ENCODE data around the gene CCDC61.
A peak's percentile ranks its signal among the peaks of the same experiment; 100 is the strongest.

Gene CCDC61

GRCh38 chr19:45973553-45974338 is 21.5 kb upstream of the CCDC61 start, which contains the start of gene NOVA2:
TSS of gene NOVA2 (minus strand) at chr19:45973865. CDS start at chr19:45973351, 514 bp downstream.
- DNase-seq: no peak

GRCh38 chr19:45975306-45976070 is 19.8 kb upstream of the CCDC61 start:
- no peak for DNase-seq

GRCh38 chr19:45976178-45976577 is 19.1 kb upstream of the CCDC61 start:
- no peak for DNase-seq

DNA sequence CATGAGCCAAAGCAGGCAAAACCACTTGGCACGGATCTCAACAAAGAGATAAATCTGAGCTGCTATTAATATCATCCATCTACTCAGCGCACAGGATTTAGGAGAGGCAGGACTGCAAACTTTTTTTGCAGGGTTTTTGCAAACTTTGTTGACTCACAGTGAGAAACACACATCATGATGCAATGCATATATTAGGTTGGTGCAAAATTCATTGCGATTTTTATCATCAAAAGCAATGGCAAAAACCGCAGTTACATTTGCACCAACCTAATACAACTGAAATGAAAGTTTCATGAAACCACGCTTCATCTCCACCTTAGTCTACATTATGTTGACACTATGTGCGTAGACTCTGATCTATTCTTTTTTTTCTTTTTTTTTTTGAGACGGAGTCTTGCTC is 17.1 kb upstream of the CCDC61 start:
- no peak for DNase-seq

DNA sequence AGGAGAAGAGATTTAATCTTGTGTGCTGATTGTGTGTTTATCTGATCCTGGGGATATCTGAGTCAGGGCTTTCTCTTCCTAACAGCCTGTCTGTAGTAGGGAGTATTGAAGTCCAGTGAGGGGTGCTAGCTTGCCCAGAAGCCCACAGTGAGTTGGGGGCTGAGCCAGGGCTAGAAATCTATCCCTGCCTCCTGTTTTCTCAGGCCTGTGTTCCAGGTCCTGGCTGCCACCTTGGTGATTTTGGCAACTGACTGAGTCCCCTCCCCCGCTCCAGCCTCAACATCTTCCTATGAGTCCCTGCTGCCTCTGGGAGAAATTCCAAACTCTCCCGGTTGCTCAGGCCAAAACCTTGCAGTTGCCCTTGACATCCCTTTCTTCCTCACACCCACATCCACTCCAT is 13.9 kb upstream of the CCDC61 start:
- DNase-seq: no peak

GRCh38 chr19:45985321-45985720 is 9.9 kb upstream of the CCDC61 start:
- DNase-seq: no peak

DNA sequence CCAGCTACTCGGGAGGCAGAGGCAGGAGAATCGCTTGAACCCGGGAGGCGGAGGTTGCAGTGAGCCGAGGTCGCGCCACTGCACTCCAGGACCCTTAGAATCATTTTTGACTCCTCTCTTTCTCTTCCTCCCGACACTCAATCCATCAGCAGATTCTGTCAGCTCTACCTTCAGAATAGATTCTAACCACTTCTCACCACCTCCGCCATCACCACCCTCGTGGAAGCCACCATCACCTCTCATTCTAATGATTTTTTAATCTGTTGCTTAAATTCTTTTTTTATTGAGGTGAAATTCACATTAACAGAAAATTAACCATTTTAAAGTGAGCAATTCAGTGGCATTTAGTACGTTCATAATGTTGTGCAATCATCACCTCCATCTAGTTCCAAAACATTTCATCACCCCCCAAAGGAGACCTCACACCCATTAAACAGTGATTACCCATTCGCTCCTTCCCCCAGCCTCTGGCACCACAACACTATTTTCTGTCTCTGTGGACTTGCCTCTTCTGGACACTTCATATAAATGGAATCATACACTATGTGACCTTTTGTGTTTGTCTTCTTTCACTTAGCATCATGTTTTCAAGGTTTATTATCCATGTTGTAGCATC is 5.0 kb upstream of the CCDC61 start:
- no peak for DNase-seq

GRCh38 chr19:45994456-45994997 is 740 bp upstream of the CCDC61 start:
- no peak for DNase-seq

GRCh38 chr19:45995715-45996385 is 583 bp downstream of the CCDC61 start:
- no peak for DNase-seq

DNA sequence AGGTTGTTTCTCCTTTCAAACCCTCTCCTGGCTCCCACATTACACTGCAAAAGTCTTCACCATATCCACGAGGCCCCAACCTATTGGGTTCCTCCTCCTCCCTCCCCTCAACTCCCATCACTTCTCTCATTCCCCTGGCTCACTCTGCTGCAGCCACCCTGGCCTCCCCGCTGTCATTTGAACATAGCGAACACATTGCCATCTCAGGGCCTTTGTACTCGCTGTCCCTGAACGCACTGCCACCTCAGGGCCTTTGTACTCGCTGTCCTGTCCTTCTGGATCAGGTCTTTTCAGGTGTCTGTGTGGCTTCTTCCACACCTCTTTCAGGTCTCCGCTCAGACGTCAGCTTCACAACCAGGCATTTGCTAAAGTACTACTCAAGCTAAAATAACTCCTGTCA is 1.7 kb downstream of the CCDC61 start:
- no peak for DNase-seq

- DNase-seq: no peak
These were observed 3.6 kb downstream of the CCDC61 start for GRCh38 chr19:45998834-45999233.

GRCh38 chr19:45999653-46000121 is 4.4 kb downstream of the CCDC61 start:
- no peak for DNase-seq

- DNase-seq: peak; percentile 71
These were observed 5.4 kb downstream of the CCDC61 start for GRCh38 chr19:46000491-46001246.

- no peak for DNase-seq
These were observed 7.5 kb downstream of the CCDC61 start for GRCh38 chr19:46002678-46003275.

DNA sequence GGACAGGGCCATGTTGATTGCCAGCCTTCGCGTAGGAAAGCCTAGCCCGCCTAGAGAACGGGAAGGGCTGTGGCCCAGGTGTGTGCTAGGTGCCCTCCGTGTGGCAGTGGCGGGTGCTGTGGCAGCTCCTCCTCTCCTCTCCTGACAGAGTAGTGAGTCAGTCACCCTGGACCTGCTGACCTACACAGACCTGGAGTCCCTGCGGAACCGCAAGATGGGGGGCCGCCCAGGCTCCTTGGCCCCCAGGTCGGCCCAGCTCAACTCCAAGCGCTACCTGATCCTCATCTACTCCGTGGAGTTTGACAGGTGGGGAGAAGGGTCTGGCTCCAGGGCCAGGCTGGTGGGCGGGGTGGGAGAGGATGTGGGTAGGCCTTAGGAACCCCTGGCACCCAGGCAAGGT is 11.1 kb downstream of the CCDC61 start:
- DNase-seq: no peak

GRCh38 chr19:46009530-46010510 is 14.6 kb downstream of the CCDC61 start:
- peak; percentile 42 for DNase-seq

DNA sequence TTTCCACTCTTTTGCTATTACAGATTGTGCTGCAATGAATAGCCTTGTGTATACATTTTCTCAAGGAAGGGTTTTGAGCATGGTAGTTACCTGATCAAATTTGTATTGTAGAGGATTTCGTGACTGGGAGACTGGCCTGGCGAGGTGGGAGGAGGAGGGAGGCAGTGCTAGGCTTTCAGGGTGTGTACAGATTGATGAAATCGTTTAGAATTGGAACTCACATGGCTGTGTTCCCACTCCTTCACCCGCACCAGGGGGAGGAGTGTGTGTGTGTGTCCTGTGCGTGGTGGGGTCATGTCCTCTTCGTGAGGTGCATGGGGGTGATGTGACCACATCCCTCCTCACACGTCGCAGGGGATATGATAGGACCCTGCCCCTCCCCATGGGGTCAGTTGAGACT is 19.3 kb downstream of the CCDC61 start:
- DNase-seq: no peak

GRCh38 chr19:46014941-46015686 is 19.8 kb downstream of the CCDC61 start:
- DNase-seq: peak; percentile 68

DNA sequence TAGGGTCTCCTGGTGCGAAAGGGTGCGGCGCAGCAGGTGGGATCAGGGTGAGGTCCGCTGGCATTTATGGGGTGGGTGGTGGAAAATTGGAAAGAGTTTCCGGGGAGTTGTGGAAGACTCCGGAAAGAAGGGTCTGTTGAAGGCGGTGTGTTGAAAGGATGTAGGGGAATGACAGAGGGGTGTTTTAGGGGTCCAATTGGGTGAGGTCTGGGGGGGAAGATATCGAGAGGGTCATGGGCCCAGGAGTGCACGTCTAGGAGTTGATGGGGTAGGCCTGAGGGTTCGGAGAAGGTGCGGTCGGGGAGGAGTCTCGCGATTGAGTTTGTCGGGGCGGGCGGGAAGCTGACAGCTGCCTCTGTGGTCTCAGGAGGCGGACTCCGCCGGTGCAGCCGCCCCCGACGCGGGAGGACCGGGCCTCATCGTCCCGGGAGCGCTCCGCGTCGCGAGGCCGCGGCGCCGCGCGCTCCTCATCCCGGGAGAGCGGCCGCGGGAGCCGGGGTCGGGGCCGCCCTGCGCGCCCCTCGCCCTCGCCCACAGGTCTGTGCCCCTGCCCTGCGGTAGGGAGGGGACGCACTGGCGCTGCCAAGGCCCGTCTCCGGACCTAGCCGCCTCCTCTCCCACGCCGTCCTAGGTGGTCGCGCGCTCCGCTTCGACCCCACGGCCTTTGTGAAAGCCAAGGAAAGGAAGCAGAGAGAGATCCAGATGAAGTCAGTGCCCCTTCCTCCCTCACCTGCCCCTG is 20.6 kb downstream of the CCDC61 start:
- peak; percentile 17 for DNase-seq
